Kidney capillary endothelial cell (primary cell): ENCODE data around the gene ARL4D.
"Not testable (repeated sequence)": the region's sequence is repeated elsewhere in the genome, so short reads cannot be mapped to it uniquely, and the experiment has no call there.

Source experiments
- DNase-seq: peaks from one replicate; pipeline ENCODE4 v3.0.0-alpha.2; 2018; ENCODE audit warnings: low spot score

The ARL4D gene

GRCh38 chr17:43398724-43399595 is at the start of gene ARL4D:
ARL4D (plus strand) TSS chr17:43398993; CDS start chr17:43399733, 740 bp downstream.
- DNase-seq: peak; percentile 32

GRCh38 chr17:43349142-43349541 is 49.7 kb upstream of the ARL4D start:
- no peak for DNase-seq

GRCh38 chr17:43350888-43351361 is 47.9 kb upstream of the ARL4D start:
- DNase-seq: no peak

GRCh38 chr17:43351691-43352090 is 47.1 kb upstream of the ARL4D start:
- DNase-seq: no peak

GRCh38 chr17:43352579-43353331 is 46.0 kb upstream of the ARL4D start:
- DNase-seq: no peak

- no peak for DNase-seq
Measured at GRCh38 chr17:43353393-43353792, 45.4 kb upstream of the ARL4D start.

- no peak for DNase-seq
Measured at GRCh38 chr17:43354371-43354770, 44.4 kb upstream of the ARL4D start.

GRCh38 chr17:43356450-43356849 is 42.3 kb upstream of the ARL4D start:
- DNase-seq: no peak

GRCh38 chr17:43356999-43357398 is 41.8 kb upstream of the ARL4D start:
- no peak for DNase-seq

GRCh38 chr17:43359469-43360110 is 39.2 kb upstream of the ARL4D start:
- DNase-seq: no peak

- DNase-seq: peak; percentile 78
Measured at GRCh38 chr17:43360376-43360738, 38.4 kb upstream of the ARL4D start.

GRCh38 chr17:43360739-43361505 is 37.9 kb upstream of the ARL4D start:
- peak; percentile 96 for DNase-seq

- no peak for DNase-seq
Measured at GRCh38 chr17:43363181-43363925, 35.4 kb upstream of the ARL4D start.

GRCh38 chr17:43363926-43364285 is 34.9 kb upstream of the ARL4D start:
- no peak for DNase-seq

- no peak for DNase-seq
Measured at GRCh38 chr17:43365356-43365755, 33.4 kb upstream of the ARL4D start.

- not testable (repeated sequence) for DNase-seq
Measured at GRCh38 chr17:43365921-43366320, 32.9 kb upstream of the ARL4D start.

GRCh38 chr17:43366891-43367736 is 31.7 kb upstream of the ARL4D start:
- DNase-seq: no peak

- DNase-seq: peak; percentile 93
Measured at GRCh38 chr17:43367737-43368242, 31.0 kb upstream of the ARL4D start.

- DNase-seq: peak; percentile 69
Measured at GRCh38 chr17:43368740-43369506, 29.9 kb upstream of the ARL4D start.
